Activated naive CD8-positive, alpha-beta T cell (primary cell): ENCODE results near the gene CHI3L2.

ENCODE experiments used
- H3K27ac Mint-ChIP-seq: one replicate; pipeline ENCODE4 v1.8.0; 2021; ENCODE audit warnings: mixed read lengths
- H3K27me3 Mint-ChIP-seq: one replicate; pipeline ENCODE4 v1.8.0; 2021; ENCODE audit warnings: mixed read lengths
- H3K36me3 Mint-ChIP-seq: one replicate; pipeline ENCODE4 v1.8.0; 2021; ENCODE audit warnings: mixed read lengths
- H3K4me1 Mint-ChIP-seq: one replicate; pipeline ENCODE4 v1.8.0; 2021; ENCODE audit warnings: low read depth, mixed read lengths
- H3K4me3 Mint-ChIP-seq: one replicate; pipeline ENCODE4 v1.8.0; 2021; ENCODE audit warnings: mild to moderate bottlenecking, mixed read lengths
- H3K9me3 Mint-ChIP-seq: one replicate; pipeline ENCODE4 v1.8.0; 2021; ENCODE audit warnings: low read depth, mixed read lengths

Gene CHI3L2

GRCh38 chr1:111227434-111227833, at the start of gene CHI3L2:
Gene CHI3L2, plus strand, starts transcription at chr1:111227713. Its CDS starts 17 bp downstream, at chr1:111227730.
- Mint-ChIP-seq H3K27ac (peak within 1 kb of the TSS; percentile 82), H3K9me3 (no peaks in the 10 kb centered on the region), H3K4me1 (peaks cover 83% of the 10 kb centered on the region), H3K27me3 (no peaks in the 10 kb centered on the region), H3K36me3 (no peaks in the 10 kb centered on the region), H3K4me3 (peak within 1 kb of the TSS; percentile 56)

- peak overlapping the region; percentile 67 for H3K27ac Mint-ChIP-seq
- H3K27me3 Mint-ChIP-seq, result no peaks in the 10 kb centered on the region
- no peaks in the 10 kb centered on the region for H3K9me3 Mint-ChIP-seq
- H3K36me3 Mint-ChIP-seq, result peaks cover 17% of the 10 kb centered on the region
- no peak overlapping the region for H3K4me3 Mint-ChIP-seq
- H3K4me1 Mint-ChIP-seq, result peaks cover 64% of the 10 kb centered on the region
Measured at GRCh38 chr1:111179968-111180533, 47.5 kb upstream of the CHI3L2 start.

- Mint-ChIP-seq H3K4me3 (no peak overlapping the region), H3K27me3 (no peaks in the 10 kb centered on the region), H3K27ac (peak overlapping the region; percentile 51), H3K36me3 (peaks cover 27% of the 10 kb centered on the region), H3K4me1 (peaks cover 77% of the 10 kb centered on the region), H3K9me3 (no peaks in the 10 kb centered on the region)
Measured at GRCh38 chr1:111182052-111182451, 45.5 kb upstream of the CHI3L2 start.

GRCh38 chr1:111183308-111184069, 44.0 kb upstream of the CHI3L2 start:
- peak overlapping the region; percentile 90 for H3K27ac Mint-ChIP-seq
- peaks cover 33% of the 10 kb centered on the region for H3K36me3 Mint-ChIP-seq
- no peaks in the 10 kb centered on the region for H3K27me3 Mint-ChIP-seq
- H3K4me3 Mint-ChIP-seq, result no peak overlapping the region
- H3K4me1 Mint-ChIP-seq, result peaks cover 85% of the 10 kb centered on the region
- no peaks in the 10 kb centered on the region for H3K9me3 Mint-ChIP-seq

GRCh38 chr1:111184663-111185062, 42.9 kb upstream of the CHI3L2 start:
- Mint-ChIP-seq H3K9me3 (no peaks in the 10 kb centered on the region), H3K4me3 (no peak overlapping the region), H3K36me3 (peaks cover 34% of the 10 kb centered on the region), H3K27ac (peak overlapping the region; percentile 90), H3K27me3 (no peaks in the 10 kb centered on the region), H3K4me1 (peaks cover 88% of the 10 kb centered on the region)

GRCh38 chr1:111190931-111191451, 36.5 kb upstream of the CHI3L2 start:
- Mint-ChIP-seq H3K27me3 (no peaks in the 10 kb centered on the region), H3K36me3 (peaks cover 48% of the 10 kb centered on the region), H3K27ac (peak overlapping the region; percentile 100), H3K4me3 (peak overlapping the region; percentile 21), H3K9me3 (no peaks in the 10 kb centered on the region), H3K4me1 (peaks cover 98% of the 10 kb centered on the region)

GRCh38 chr1:111191496-111191895, 36.0 kb upstream of the CHI3L2 start:
- Mint-ChIP-seq H3K4me1 (peaks cover 98% of the 10 kb centered on the region), H3K36me3 (peaks cover 50% of the 10 kb centered on the region), H3K4me3 (peak overlapping the region; percentile 43), H3K27ac (peak overlapping the region; percentile 100), H3K9me3 (no peaks in the 10 kb centered on the region), H3K27me3 (no peaks in the 10 kb centered on the region)

- H3K9me3 Mint-ChIP-seq, result no peaks in the 10 kb centered on the region
- H3K36me3 Mint-ChIP-seq, result peaks cover 53% of the 10 kb centered on the region
- no peaks in the 10 kb centered on the region for H3K27me3 Mint-ChIP-seq
- peak overlapping the region; percentile 100 for H3K27ac Mint-ChIP-seq
- peak overlapping the region; percentile 43 for H3K4me3 Mint-ChIP-seq
- H3K4me1 Mint-ChIP-seq, result peaks cover 97% of the 10 kb centered on the region
Measured at GRCh38 chr1:111192074-111192473, 35.4 kb upstream of the CHI3L2 start.

- peak overlapping the region; percentile 100 for H3K4me3 Mint-ChIP-seq
- peak overlapping the region; percentile 100 for H3K27ac Mint-ChIP-seq
- no peaks in the 10 kb centered on the region for H3K9me3 Mint-ChIP-seq
- peaks cover 98% of the 10 kb centered on the region for H3K4me1 Mint-ChIP-seq
- H3K27me3 Mint-ChIP-seq, result no peaks in the 10 kb centered on the region
- H3K36me3 Mint-ChIP-seq, result peaks cover 59% of the 10 kb centered on the region
Measured at GRCh38 chr1:111192658-111193519, 34.6 kb upstream of the CHI3L2 start.

- Mint-ChIP-seq H3K27me3 (no peaks in the 10 kb centered on the region), H3K9me3 (no peaks in the 10 kb centered on the region), H3K4me1 (peaks cover 90% of the 10 kb centered on the region), H3K4me3 (peak overlapping the region; percentile 100), H3K36me3 (peaks cover 54% of the 10 kb centered on the region), H3K27ac (peak overlapping the region; percentile 100)
Measured at GRCh38 chr1:111193712-111194480, 33.6 kb upstream of the CHI3L2 start.

- H3K9me3 Mint-ChIP-seq, result no peaks in the 10 kb centered on the region
- no peaks in the 10 kb centered on the region for H3K27me3 Mint-ChIP-seq
- peaks cover 48% of the 10 kb centered on the region for H3K36me3 Mint-ChIP-seq
- peak overlapping the region; percentile 100 for H3K4me3 Mint-ChIP-seq
- H3K4me1 Mint-ChIP-seq, result peaks cover 81% of the 10 kb centered on the region
- peak overlapping the region; percentile 100 for H3K27ac Mint-ChIP-seq
Measured at GRCh38 chr1:111195002-111195684, 32.4 kb upstream of the CHI3L2 start.

- Mint-ChIP-seq H3K4me3 (peak overlapping the region; percentile 100), H3K27ac (peak overlapping the region; percentile 100), H3K27me3 (no peaks in the 10 kb centered on the region), H3K9me3 (no peaks in the 10 kb centered on the region), H3K4me1 (peaks cover 78% of the 10 kb centered on the region), H3K36me3 (peaks cover 38% of the 10 kb centered on the region)
Measured at GRCh38 chr1:111196213-111196612, 31.3 kb upstream of the CHI3L2 start.

GRCh38 chr1:111197598-111198284, 29.8 kb upstream of the CHI3L2 start:
- H3K27me3 Mint-ChIP-seq, result no peaks in the 10 kb centered on the region
- H3K4me1 Mint-ChIP-seq, result peaks cover 77% of the 10 kb centered on the region
- peak overlapping the region; percentile 100 for H3K27ac Mint-ChIP-seq
- peak overlapping the region; percentile 100 for H3K4me3 Mint-ChIP-seq
- no peaks in the 10 kb centered on the region for H3K9me3 Mint-ChIP-seq
- H3K36me3 Mint-ChIP-seq, result peaks cover 33% of the 10 kb centered on the region
